Measurements from ENCODE around the gene BATF2. TPM values are rescaled to one million over a fixed set of nuclear protein-coding genes. Genes with fewer than 3 reads are reported as not detected.

BATF2 gene
- total RNA-seq, 1 donor from 2014 or later, result 0.24 TPM

DNA sequence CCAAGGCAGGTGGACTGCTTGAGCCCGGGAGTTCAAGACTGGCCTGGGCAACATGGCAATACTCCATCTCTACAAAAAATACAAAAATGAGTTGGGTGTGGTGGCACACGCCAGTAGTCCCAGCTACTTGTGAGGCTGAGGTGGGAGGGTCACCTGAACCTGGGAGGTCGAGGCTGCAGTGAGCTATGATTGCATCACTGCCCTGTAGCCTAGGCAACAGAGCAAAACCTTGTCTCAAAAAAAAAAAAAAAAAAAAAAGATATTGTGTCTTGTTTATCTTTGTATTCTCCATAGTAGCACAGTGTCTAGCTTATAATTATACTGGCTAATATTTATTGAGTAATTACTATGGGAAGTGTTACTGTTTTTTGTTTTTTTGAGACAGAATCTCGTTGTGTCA, 45.2 kb downstream of the BATF2 start:
- DNase-seq (no peak), ATAC-seq (ENCODE audit: low read depth) (no peak)
- TF ChIP-seq, protein P1, sequence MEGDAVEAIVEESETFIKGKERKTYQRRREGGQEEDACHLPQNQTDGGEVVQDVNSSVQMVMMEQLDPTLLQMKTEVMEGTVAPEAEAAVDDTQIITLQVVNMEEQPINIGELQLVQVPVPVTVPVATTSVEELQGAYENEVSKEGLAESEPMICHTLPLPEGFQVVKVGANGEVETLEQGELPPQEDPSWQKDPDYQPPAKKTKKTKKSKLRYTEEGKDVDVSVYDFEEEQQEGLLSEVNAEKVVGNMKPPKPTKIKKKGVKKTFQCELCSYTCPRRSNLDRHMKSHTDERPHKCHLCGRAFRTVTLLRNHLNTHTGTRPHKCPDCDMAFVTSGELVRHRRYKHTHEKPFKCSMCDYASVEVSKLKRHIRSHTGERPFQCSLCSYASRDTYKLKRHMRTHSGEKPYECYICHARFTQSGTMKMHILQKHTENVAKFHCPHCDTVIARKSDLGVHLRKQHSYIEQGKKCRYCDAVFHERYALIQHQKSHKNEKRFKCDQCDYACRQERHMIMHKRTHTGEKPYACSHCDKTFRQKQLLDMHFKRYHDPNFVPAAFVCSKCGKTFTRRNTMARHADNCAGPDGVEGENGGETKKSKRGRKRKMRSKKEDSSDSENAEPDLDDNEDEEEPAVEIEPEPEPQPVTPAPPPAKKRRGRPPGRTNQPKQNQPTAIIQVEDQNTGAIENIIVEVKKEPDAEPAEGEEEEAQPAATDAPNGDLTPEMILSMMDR (IDR thresholded peaks at IDR 0.05), result no peak
- ChIA-PET POLR2A (no interaction called here), CTCF (no interaction called here)
- intact Hi-C loops (cut with micrococcal nuclease), result no loop called here
- Mint-ChIP-seq H3K4me3 (no peak overlapping the region), H3K27ac (no peak overlapping the region), H3K9me3 (no peaks in the 10 kb centered on the region), H3K27me3 (peaks cover 6% of the 10 kb centered on the region), H3K4me1 (no peaks in the 10 kb centered on the region), H3K36me3 (ENCODE audit: low read depth) (no peaks in the 10 kb centered on the region)

DNA sequence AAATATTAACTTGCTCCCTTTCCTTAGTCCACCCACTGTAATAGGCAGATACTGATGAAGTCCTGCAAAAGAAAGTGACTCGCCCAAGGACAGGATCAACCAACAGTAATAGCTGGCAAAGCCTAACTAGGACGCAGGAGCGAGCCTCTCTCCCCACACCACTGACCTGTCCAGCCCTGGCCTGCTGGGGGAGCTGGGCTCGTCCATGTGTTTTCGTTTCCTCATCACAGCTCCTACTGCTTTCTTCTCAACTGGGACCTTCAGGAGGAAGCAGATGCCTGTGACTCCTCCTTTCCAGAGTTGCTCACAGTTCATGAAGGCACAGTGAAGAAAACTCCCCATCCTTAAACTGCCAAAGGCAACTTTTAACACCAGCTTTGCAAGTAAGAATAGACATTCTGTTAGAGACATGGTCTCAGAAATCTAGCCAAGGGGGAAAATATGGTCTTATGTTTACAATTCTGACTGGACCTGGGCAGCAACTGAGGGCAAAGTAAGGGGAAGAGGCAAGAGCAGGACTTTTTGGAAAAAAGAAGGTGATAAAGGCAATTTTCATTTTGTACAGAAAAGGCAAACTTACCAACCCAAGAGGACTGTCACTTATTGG, 49.5 kb downstream of the BATF2 start:
- Mint-ChIP-seq H3K9me3 (no peaks in the 10 kb centered on the region), H3K4me1 (no peaks in the 10 kb centered on the region), H3K27ac (no peak overlapping the region), H3K4me3 (no peak overlapping the region), H3K27me3 (peaks cover 9% of the 10 kb centered on the region), H3K36me3 (ENCODE audit: low read depth) (no peaks in the 10 kb centered on the region)
- CTCF ChIA-PET, result no interaction called here
- POLR2A ChIA-PET, result no interaction called here
- ATAC-seq (ENCODE audit: low read depth) (no peak), DNase-seq (no peak)
- intact Hi-C loops (cut with micrococcal nuclease), result no loop called here
- TF ChIP-seq, protein P1 (IDR thresholded peaks at IDR 0.05), result no peak

Other genes with a start within 250 kb of the BATF2 start
- gene PYGM, start 237.0 kb downstream of the BATF2 start, total RNA-seq, result 3.2 and 4.8 TPM in 2 replicates
- 640 and 687 TPM in 2 replicates for gene SF1, start 218.4 kb downstream of the BATF2 start, total RNA-seq
- 69.1 and 73.6 TPM in 2 replicates for gene MAP4K2, start 193.8 kb downstream of the BATF2 start, total RNA-seq
- gene MEN1, start 186.4 kb downstream of the BATF2 start, total RNA-seq, result 35.1 and 44.6 TPM in 2 replicates
- 2.2 and 3.7 TPM in 2 replicates for gene CDC42BPG, start 152.3 kb downstream of the BATF2 start, total RNA-seq
- 357 and 360 TPM in 2 replicates for gene EHD1, start 118.3 kb downstream of the BATF2 start, total RNA-seq
- gene ATG2A, start 79.8 kb downstream of the BATF2 start, total RNA-seq, result 31.2 and 35.0 TPM in 2 replicates
- gene PPP2R5B, start 72.3 kb downstream of the BATF2 start, total RNA-seq, result 12.0 and 12.6 TPM in 2 replicates
- gene GPHA2, start 61.1 kb downstream of the BATF2 start, total RNA-seq, result 0.33 and 0.71 TPM in 2 replicates
- gene MAJIN, start 24.9 kb downstream of the BATF2 start, total RNA-seq, result 0.20 and 1.5 TPM in 2 replicates
- gene ARL2, start 17.2 kb upstream of the BATF2 start, total RNA-seq, result 65.6 and 79.4 TPM in 2 replicates
- gene SNX15, start 30.5 kb upstream of the BATF2 start, total RNA-seq, result 17.3 and 19.3 TPM in 2 replicates
- 3.8 and 5.4 TPM in 2 replicates for gene SAC3D1, start 44.2 kb upstream of the BATF2 start, total RNA-seq
- 11.3 and 13.4 TPM in 2 replicates for gene NAALADL1, start 61.6 kb upstream of the BATF2 start, total RNA-seq
- 2.6 and 3.4 TPM in 2 replicates for gene CDCA5, start 87.1 kb upstream of the BATF2 start, total RNA-seq
- gene ZFPL1, start 87.3 kb upstream of the BATF2 start, total RNA-seq, result 35.7 and 36.6 TPM in 2 replicates
- 224 and 243 TPM in 2 replicates for gene VPS51, start 99.2 kb upstream of the BATF2 start, total RNA-seq
- gene TM7SF2, start 114.9 kb upstream of the BATF2 start, total RNA-seq, result 24.6 and 25.4 TPM in 2 replicates
- gene ZNHIT2, start 120.7 kb upstream of the BATF2 start, total RNA-seq, result 11.3 and 13.4 TPM in 2 replicates
- 1,416 and 1,501 TPM in 2 replicates for gene FAU, start 125.2 kb upstream of the BATF2 start, total RNA-seq
- 60.0 and 62.4 TPM in 2 replicates for gene MRPL49, start 125.3 kb upstream of the BATF2 start, total RNA-seq
- 232 and 238 TPM in 2 replicates for gene SYVN1, start 137.5 kb upstream of the BATF2 start, total RNA-seq
- not detected in 2 replicates for gene SPDYC, start 173.3 kb upstream of the BATF2 start, total RNA-seq
- gene CAPN1, start 185.0 kb upstream of the BATF2 start, total RNA-seq, result 239 and 260 TPM in 2 replicates